Activated gamma-delta T cell treated with Interleukin-2 at 50 U/mL for 16 hours (primary cell): ENCODE results near the gene IRX5.

Experiments used
- DNase-seq: peaks from one replicate; pipeline ENCODE4 v3.0.0-alpha.2; 2020

IRX5 gene

GRCh38 chr16:54931120-54932014 is 702 bp downstream of the IRX5 start:
- no peak for DNase-seq

GRCh38 chr16:54932021-54932660 is 1.5 kb downstream of the IRX5 start:
- no peak for DNase-seq

- DNase-seq, result no peak
Measured at GRCh38 chr16:54932737-54933254, 2.1 kb downstream of the IRX5 start.

GRCh38 chr16:54933281-54934011 is 2.8 kb downstream of the IRX5 start:
- no peak for DNase-seq

- DNase-seq, result no peak
Measured at GRCh38 chr16:54934481-54935265, 4.0 kb downstream of the IRX5 start.

GRCh38 chr16:54935266-54935968 is 4.8 kb downstream of the IRX5 start:
- no peak for DNase-seq

GRCh38 chr16:54936201-54936978 is 5.7 kb downstream of the IRX5 start:
- no peak for DNase-seq

GRCh38 chr16:54936979-54937670 is 6.5 kb downstream of the IRX5 start:
- no peak for DNase-seq

- DNase-seq, result no peak
Measured at GRCh38 chr16:54937671-54938211, 7.1 kb downstream of the IRX5 start.

- no peak for DNase-seq
Measured at GRCh38 chr16:54938212-54939028, 7.8 kb downstream of the IRX5 start.

GRCh38 chr16:54939029-54939346 is 8.3 kb downstream of the IRX5 start:
- no peak for DNase-seq

- no peak for DNase-seq
Measured at GRCh38 chr16:54939510-54940278, 9.0 kb downstream of the IRX5 start.

- no peak for DNase-seq
Measured at GRCh38 chr16:54940279-54940604, 9.6 kb downstream of the IRX5 start.

GRCh38 chr16:54942353-54942943 is 11.8 kb downstream of the IRX5 start:
- DNase-seq, result no peak

GRCh38 chr16:54944002-54944401 is 13.3 kb downstream of the IRX5 start:
- DNase-seq, result no peak

- DNase-seq, result no peak
Measured at GRCh38 chr16:54945063-54945462, 14.4 kb downstream of the IRX5 start.

GRCh38 chr16:54946909-54947308 is 16.2 kb downstream of the IRX5 start:
- DNase-seq, result no peak

GRCh38 chr16:54947616-54948015 is 17.0 kb downstream of the IRX5 start:
- no peak for DNase-seq
